ENCODE measurements around the gene NCBP2. TPM values are rescaled to one million over a fixed set of nuclear protein-coding genes. Genes with fewer than 3 reads are reported as not detected.
A peak's percentile ranks its signal among the peaks of the same experiment; 100 is the strongest.

The NCBP2 gene
- total and polyA plus RNA-seq, 2 donors (not counting 3 experiments of a cell fraction or from before 2014, with no cell fraction given), result 31.2 to 76.1 TPM

DNA sequence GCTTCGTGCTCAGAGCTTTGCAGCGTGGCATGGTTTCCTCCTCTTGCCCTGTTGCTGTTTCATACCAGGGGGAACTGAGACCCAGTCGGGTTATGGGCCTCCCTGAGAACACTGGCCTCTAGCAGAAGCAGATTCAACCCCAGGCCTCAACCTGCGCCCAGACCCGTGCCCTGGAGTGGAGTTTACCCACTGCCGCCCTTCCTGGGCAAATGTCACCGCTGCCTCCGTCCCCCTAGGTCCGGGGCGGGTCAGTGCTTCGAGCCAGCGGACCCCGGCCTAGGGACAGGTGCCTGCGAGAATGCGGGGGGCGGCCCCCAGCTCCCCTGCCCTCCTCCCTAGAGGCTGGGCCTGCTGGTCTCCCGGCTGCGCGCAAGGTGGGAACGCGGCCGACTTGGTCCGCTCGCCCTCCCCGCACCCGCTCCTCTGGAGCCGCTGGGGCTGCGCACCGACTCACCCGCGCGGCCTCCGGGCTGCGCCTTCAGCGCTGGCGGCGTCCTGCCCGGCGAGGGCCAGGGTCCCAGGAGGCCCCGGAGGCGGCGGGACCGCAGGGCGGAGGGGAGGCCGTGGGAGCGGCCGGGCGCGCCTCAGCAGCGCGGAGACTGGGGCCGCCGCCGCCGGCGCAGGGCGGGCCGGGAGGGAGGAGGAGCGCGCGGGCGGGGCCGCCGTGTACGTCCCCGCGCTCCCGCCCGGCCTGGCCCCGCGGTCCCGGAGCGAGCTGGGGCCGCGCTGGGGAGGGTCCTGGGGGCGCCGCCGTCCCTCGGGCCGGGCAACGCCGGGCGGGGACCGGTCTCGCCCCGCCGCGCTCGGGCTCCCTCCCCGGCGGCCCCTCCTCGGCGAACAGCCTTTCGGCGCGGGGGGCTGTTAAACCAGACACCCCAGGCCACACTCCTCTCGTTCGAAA is 26.2 kb upstream of the NCBP2 start, which contains the start of gene PIGZ:
Gene PIGZ (minus strand): TSS at position 601 of the 901 bp plus-strand sequence. CDS start 16,802 bp downstream, outside the sequence.
- H2AFZ ChIP-seq (ENCODE audit: low read depth, low read length), result peak within 1 kb of the TSS; percentile 94
- H3K27ac ChIP-seq (ENCODE audit: insufficient read depth, low read depth, low read length), result no peak within 1 kb of the TSS
- no peaks in the 10 kb centered on the region for H3K9me1 ChIP-seq (replicated peaks; ENCODE audit: control insufficient read depth, extremely low read depth, insufficient read depth, low read length)
- peak within 1 kb of the TSS; percentile 60 to 81 (median 65) for H3K4me3 ChIP-seq (replicated peaks in 1 of 3; ENCODE audit: insufficient read depth in 1 of 3, low read depth in 1 of 3, low read length in 3 of 3)
- CTCF ChIA-PET, result interaction anchor here (1.5 to 1.6 kb wide), 3 partner anchors 18 to 446 kb away, joined by 4 to 14 read pairs (median 10); no protein-coding TSS in a partner anchor
- peak within 1 kb of the TSS; percentile 44 for H3K9ac ChIP-seq (replicated peaks; ENCODE audit: extremely low read depth, insufficient read depth, low read length)
- DNase-seq (ENCODE audit: low read depth, low spot score) (peak; percentile 25), FAIRE-seq (peak; percentile 21)
- H3K4me2 ChIP-seq (ENCODE audit: insufficient read depth, low read length), result peak within 1 kb of the TSS; percentile 84
- H3K79me2 ChIP-seq (ENCODE audit: control insufficient read depth, insufficient read depth, low read length), result no peaks in the 10 kb centered on the region
- no peaks in the 10 kb centered on the region for H4K20me1 ChIP-seq (replicated peaks; ENCODE audit: control insufficient read depth, extremely low read depth, insufficient read depth, low read length)
- TF ChIP-seq JUN (IDR thresholded peaks at IDR 0.05; ENCODE audit: borderline replicate concordance, insufficient read depth, insufficient read length, low read depth) (no peak), EZH2 (IDR thresholded peaks at IDR 0.05; ENCODE audit: borderline replicate concordance, low read depth, low read length, severe bottlenecking) (no peak), POLR2AphosphoS5 (IDR thresholded peaks at IDR 0.05; ENCODE audit: insufficient read depth, low read depth, low read length) (peak; percentile 37), FOS (IDR thresholded peaks at IDR 0.05; ENCODE audit: borderline replicate concordance, insufficient read depth, low read length) (no peak), POLR2A (IDR thresholded peaks at IDR 0.05; ENCODE audit: low read depth, low read length) (peak; percentile 45), GATA2 (IDR thresholded peaks at IDR 0.05; ENCODE audit: insufficient read depth, insufficient read length, low read depth, low read length) (no peak)
- TF ChIP-seq, protein P1, sequence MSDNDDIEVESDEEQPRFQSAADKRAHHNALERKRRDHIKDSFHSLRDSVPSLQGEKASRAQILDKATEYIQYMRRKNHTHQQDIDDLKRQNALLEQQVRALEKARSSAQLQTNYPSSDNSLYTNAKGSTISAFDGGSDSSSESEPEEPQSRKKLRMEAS (IDR thresholded peaks at IDR 0.05; ENCODE audit: insufficient read depth, insufficient read length), result no peak
- TF ChIP-seq, protein P2, sequence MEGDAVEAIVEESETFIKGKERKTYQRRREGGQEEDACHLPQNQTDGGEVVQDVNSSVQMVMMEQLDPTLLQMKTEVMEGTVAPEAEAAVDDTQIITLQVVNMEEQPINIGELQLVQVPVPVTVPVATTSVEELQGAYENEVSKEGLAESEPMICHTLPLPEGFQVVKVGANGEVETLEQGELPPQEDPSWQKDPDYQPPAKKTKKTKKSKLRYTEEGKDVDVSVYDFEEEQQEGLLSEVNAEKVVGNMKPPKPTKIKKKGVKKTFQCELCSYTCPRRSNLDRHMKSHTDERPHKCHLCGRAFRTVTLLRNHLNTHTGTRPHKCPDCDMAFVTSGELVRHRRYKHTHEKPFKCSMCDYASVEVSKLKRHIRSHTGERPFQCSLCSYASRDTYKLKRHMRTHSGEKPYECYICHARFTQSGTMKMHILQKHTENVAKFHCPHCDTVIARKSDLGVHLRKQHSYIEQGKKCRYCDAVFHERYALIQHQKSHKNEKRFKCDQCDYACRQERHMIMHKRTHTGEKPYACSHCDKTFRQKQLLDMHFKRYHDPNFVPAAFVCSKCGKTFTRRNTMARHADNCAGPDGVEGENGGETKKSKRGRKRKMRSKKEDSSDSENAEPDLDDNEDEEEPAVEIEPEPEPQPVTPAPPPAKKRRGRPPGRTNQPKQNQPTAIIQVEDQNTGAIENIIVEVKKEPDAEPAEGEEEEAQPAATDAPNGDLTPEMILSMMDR (IDR thresholded peaks at IDR 0.05; ENCODE audit: extremely low read depth in 1 of 2, insufficient read depth in 1 of 2, low read depth in 1 of 2, low read length in 2 of 2), result no peak
- no TSS peak for BruUV-seq (replicated peaks)
- dilution Hi-C loops (cut with MboI; ENCODE audit: extremely low pct_ligation_motif_present, low sequenced_read_pairs) (no loop called here), intact Hi-C loops (cut with micrococcal nuclease) (loop anchor here (1.0 to 5.0 kb wide), 4 partner anchors 26 to 446 kb away; partner anchors contain the start of gene NCBP2)
- H3K4me1 ChIP-seq (ENCODE audit: control insufficient read depth, extremely low read depth, insufficient read depth, low read length), result peaks cover 3% of the 10 kb centered on the region
- POLR2A ChIA-PET, result no interaction called here
- H3K27me3 ChIP-seq (ENCODE audit: control insufficient read depth in 2 of 2, insufficient read depth in 2 of 2, low read length in 2 of 2), result peaks cover 0 to 2% of the 10 kb centered on the region in 2 experiments
- H3K9me3 ChIP-seq (replicated peaks; ENCODE audit: control insufficient read depth, insufficient read depth, low read length), result no peaks in the 10 kb centered on the region
- H3K36me3 ChIP-seq (ENCODE audit: control insufficient read depth in 2 of 2, extremely low read depth in 1 of 2, insufficient read depth in 2 of 2, low read length in 2 of 2), result no peaks in the 10 kb centered on the region

All from endothelial cell of umbilical vein (primary cell).